GM12891 (cell line): ENCODE results near the gene CLNK.

ENCODE experiments used
- POLR2A ChIP-seq: IDR thresholded peaks from 2 replicates; pipeline ENCODE4 v1.6.1; 2011; ENCODE audit warnings: low read depth, low read length, control low read depth
- POLR2AphosphoS5 ChIP-seq: IDR thresholded peaks from 2 replicates; pipeline ENCODE4 v1.6.1; 2011; ENCODE audit warnings: low read depth, low read length, control low read depth
- TAF1 ChIP-seq: IDR thresholded peaks from 2 replicates; pipeline ENCODE4 v1.6.1; 2011; ENCODE audit warnings: low read depth, low read length, control low read depth

GRCh38 chr4:10554121-10554520 lies 130.4 kb downstream of the CLNK start:
- no peak for TF ChIP-seq POLR2AphosphoS5
- TF ChIP-seq POLR2A: no peak
- no peak for TF ChIP-seq TAF1
